HG03432 (cell line): Measurements from ENCODE around the gene TRIM32.
A peak's percentile ranks its signal among the peaks of the same experiment; 100 is the strongest.

ENCODE experiments used
- ATAC-seq: cut with Tn5 transposase; IDR thresholded peaks from one replicate; pipeline ENCODE4 v1.9.1; 2021; ENCODE audit warnings: mild to moderate bottlenecking, moderate library complexity; ENCODE audit not compliant: unreplicated experiment

TRIM32 gene

GRCh38 chr9:116687074-116687753, at the start of gene TRIM32:
Gene TRIM32, plus strand, starts transcription at chr9:116687305. Its CDS starts 10,438 bp downstream, at chr9:116697743.
- ATAC-seq = peak; percentile 99

GRCh38 chr9:116639251-116639741, 47.8 kb upstream of the TRIM32 start:
- ATAC-seq = no peak

GRCh38 chr9:116641292-116642059, 45.6 kb upstream of the TRIM32 start:
- no peak for ATAC-seq

GRCh38 chr9:116643691-116644090, 43.4 kb upstream of the TRIM32 start:
- ATAC-seq = no peak

- ATAC-seq = no peak
Observed at GRCh38 chr9:116644091-116644688, 42.9 kb upstream of the TRIM32 start.

GRCh38 chr9:116646661-116647514, 40.2 kb upstream of the TRIM32 start:
- peak; percentile 64 for ATAC-seq

- ATAC-seq = peak; percentile 14
Observed at GRCh38 chr9:116647515-116647809, 39.6 kb upstream of the TRIM32 start.

- no peak for ATAC-seq
Observed at GRCh38 chr9:116653348-116654058, 33.6 kb upstream of the TRIM32 start.

- no peak for ATAC-seq
Observed at GRCh38 chr9:116654059-116654355, 33.1 kb upstream of the TRIM32 start.

- ATAC-seq = no peak
Observed at GRCh38 chr9:116656501-116656971, 30.6 kb upstream of the TRIM32 start.

- ATAC-seq = no peak
Observed at GRCh38 chr9:116656977-116657376, 30.1 kb upstream of the TRIM32 start.

GRCh38 chr9:116658265-116658664, 28.8 kb upstream of the TRIM32 start:
- no peak for ATAC-seq

GRCh38 chr9:116661037-116661954, 25.8 kb upstream of the TRIM32 start:
- peak; percentile 87 for ATAC-seq

- no peak for ATAC-seq
Observed at GRCh38 chr9:116662646-116663310, 24.3 kb upstream of the TRIM32 start.

GRCh38 chr9:116663581-116663980, 23.5 kb upstream of the TRIM32 start:
- ATAC-seq = no peak

GRCh38 chr9:116668970-116669695, 18.0 kb upstream of the TRIM32 start:
- ATAC-seq = no peak

GRCh38 chr9:116671605-116672004, 15.5 kb upstream of the TRIM32 start:
- no peak for ATAC-seq

GRCh38 chr9:116673375-116673774, 13.7 kb upstream of the TRIM32 start:
- ATAC-seq = no peak
